Activated CD4-positive, CD25-positive, alpha-beta regulatory T cell treated with anti-CD3 and anti-CD28 coated beads, Interleukin-2, amount 50 U/mL, for 16 hours (primary cell): ENCODE measurements around the gene KCTD18.
A peak's percentile ranks its signal among the peaks of the same experiment; 100 is the strongest.

ENCODE experiments used
- DNase-seq: peaks from one replicate; pipeline ENCODE4 v3.0.0-alpha.2; 2020; ENCODE audit warnings: low read depth, low spot score

KCTD18 gene

DNA sequence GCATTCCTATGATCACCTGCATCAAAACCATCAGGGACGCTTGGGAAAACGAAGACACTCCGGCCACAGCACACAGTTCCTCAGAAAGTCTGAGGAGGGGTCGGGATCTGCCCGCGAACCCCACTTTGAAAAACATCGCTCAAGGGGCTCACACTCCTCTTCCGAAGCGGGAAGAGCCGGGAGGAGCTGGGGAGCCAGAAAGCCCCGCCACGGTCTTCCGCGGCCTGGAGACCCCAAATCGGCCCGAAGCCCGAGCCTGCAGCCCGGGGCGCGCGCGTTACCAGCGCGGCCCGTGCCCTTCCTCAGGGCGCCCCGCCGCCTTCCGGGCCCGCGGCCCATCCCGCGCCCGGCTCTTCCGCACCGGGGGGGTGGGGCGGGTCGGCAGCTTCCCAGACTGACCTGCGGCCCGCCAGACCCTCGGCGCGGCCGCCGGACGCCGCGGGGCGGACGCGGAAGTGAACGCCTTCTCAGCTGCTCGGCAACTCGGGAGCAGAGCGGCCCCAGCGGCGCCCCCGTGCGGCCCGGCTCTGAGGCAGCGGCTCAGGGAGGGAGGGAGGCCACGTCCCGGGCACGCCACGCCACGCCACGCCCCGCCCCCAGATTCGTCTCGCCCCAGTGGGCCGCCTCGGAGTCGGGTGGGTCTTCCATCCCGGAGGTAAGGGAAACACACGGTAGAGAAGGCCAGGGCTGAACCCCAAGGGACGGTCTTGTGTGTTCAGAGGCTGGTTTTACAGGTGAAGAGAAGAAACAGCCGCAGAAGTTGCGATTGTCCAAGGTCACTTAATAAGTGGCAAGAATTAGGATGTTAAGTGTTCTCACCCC, at the start of gene KCTD18:
Gene KCTD18, minus strand, starts transcription at position 457 of the 822 bp plus-strand sequence. CDS start 3,052 bp downstream, outside the sequence.
- DNase-seq, result peak; percentile 79

DNA sequence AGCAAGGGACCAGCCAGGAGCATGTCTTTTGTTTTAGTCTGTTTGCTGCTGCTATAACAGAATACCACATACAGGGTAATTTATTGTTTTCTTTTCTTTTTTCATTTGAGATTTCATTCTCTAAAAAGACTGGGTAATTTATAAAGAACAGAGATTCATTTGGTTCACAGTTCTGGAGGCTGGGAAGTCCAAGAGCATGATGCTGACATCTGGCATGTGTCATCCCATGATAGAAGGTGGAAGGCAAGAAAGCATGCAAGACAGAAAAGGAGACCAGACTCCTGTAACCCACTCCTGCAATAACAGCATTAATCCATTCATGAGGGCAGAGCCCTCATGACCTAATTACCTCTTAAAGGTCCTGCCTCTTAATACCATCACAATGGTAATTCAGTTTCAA, 30.9 kb upstream of the KCTD18 start:
- no peak for DNase-seq

DNA sequence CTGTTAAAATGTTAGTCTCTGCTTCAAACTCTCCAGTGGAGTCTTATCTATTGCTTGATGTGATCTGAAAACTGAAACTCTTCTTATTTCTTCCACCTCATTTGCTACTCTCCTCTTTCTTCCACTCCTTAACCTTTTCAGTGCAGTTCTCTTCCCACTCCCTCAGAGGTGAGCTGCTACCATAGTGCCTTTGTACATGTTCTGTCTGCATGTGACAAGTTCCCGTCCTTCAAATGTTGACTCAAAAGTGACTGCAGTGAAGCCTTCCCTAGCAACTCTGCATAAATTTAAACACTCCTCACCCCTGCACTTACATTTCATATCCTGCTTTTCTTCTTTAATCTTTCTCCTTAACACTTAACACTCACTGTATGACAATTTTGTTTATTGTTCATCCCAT, 28.3 kb upstream of the KCTD18 start:
- DNase-seq, result no peak

DNA sequence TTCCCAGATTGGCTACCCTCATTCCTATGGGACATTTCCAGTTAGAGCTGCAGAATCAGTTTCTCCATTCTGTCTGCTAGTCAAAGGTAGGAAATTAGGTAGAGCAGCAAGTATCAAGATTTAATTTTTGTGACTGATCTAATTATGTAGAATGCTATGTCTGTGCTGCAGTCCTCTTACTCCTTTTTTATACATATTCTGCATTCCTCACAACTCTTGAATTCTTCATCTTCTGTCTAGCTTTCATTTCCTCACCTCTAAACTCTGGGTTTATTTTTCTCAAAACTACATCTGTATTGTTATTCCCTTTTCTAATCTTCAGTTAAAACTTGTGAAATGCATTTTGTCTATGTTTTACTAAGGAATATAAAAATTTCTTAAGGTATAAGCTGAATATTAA, 24.7 kb upstream of the KCTD18 start:
- DNase-seq, result no peak

DNA sequence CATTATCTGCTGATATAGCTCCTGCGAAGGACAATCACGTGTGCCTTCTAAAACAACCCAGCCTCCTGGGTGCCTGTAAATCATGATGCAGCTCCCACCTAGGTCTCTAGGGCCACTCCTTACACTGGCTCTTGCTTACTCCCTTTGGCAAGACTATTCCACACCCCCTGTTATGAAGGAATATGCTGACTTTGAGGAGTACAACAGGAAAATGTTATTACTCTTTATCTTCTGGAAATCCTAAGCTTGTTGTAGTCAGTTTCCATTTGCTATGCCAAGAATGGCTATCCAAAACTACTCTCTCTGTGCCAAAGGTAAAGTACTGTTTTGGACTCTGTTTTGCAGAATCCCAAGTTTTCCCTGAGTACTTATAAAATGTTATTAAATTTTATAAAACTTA, 23.9 kb upstream of the KCTD18 start:
- no peak for DNase-seq

DNA sequence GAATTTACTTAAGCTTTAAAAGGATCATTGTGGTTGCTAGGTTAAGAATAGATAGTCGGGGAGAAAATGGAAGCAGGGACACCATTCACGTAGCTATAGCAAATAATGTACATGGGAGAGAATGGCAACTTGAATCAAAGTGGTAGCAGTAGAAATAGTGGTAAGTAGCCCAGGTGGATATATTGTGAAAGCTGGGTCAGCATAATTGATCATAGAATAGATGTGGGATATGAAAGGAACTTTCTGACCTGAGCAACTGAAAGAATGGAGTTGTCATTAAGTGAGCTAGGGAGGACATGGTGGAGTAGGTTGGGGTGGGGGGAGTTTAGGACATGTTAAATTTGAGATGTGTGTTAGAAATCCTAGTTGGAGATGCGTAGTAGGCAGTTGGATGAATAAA, 18.4 kb upstream of the KCTD18 start:
- DNase-seq, result no peak

DNA sequence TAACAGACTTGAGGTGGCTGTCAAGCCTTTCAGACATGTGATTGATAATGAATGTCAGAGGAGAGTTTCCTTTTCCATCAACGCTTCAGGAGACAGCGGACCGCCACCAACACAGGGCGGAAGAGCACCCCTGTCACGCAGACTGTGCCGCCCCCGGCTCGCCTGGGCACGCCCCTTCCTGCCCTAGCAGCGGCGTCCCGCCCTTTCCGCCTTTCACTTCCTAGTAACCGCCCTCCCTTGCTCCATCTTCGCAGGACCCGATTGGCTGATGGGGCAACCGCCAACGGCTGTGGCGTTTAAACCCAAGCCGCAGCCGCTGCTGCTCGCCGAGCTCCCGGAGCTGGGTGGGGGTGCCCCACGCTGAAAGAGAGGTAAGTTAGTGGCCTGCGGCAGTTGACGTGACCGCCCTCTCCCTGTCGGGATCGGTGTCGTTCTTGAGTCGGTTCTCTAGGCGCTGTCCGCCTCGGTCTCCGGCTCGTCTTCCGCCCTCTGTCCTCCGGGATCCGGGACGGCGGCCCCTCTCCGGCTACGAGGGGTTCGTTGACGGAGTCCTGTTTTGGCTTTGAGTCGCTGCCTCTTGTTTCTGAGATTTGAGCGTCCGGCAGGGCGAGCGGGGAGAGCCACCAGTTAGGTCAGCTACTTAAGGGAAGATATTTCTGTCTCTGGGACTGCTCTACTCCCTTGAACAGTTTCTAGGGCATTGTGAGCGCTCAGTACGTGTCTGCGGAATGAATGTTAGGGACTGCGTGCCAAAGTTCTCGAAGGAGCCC, 16.2 kb upstream of the KCTD18 start, which contains the start of gene SGO2:
Gene SGO2, plus strand, starts transcription at position 326 of the 770 bp plus-strand sequence. CDS start 6,769 bp downstream, outside the sequence.
- peak; percentile 92 for DNase-seq

DNA sequence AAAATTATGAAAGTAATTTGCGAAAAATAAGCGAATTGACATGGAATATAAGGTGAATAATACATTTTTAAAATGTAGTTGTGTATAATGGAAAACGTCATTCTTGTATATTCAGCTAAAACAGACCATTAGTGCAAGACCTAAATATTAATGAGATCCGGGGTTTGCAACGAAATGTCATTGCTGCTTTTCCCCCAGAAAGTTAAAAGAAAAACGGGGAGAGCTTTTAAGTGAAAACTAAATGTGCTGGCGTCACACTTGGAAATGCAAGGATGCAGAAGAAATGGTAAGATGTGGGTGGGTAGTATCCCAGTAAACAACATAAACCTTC, 15.6 kb upstream of the KCTD18 start:
- DNase-seq, result no peak

DNA sequence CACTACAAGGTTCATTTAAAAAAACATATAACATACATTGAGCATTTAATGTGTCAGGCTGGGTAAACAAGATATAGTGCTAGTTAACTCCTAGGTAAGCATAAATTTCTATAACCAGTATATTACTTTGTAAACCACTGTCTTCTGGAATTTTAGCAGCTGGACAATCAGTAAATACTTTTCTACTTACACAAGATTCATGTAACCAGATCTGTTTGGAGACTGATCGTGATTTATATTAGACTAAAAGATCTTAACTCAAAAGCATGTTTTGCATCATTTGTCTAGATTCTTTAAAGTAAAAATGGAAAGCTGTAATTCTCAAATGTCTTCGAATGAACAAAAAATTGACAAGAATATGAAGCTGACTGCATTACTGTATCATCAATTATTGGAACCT, 15.2 kb upstream of the KCTD18 start:
- DNase-seq, result no peak

DNA sequence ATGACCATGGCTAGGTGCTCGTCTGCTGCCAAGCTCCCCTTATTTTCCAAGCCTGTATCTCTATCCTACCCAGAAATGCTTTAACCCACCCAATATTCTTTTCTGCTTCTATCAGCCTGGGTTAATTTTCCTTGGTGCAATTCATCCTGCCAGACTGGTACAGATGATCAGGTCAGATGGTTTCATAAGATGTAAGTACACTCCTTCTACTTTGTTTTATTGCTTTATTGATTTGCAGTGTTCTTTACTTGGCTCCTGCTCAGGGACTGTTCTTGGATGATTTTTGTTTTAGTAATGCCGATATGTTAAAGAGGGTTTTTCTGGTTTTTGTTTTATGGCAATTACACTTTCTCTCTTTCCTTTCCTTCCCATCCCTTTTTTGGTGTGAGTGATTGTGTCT, 13.7 kb upstream of the KCTD18 start:
- no peak for DNase-seq

DNA sequence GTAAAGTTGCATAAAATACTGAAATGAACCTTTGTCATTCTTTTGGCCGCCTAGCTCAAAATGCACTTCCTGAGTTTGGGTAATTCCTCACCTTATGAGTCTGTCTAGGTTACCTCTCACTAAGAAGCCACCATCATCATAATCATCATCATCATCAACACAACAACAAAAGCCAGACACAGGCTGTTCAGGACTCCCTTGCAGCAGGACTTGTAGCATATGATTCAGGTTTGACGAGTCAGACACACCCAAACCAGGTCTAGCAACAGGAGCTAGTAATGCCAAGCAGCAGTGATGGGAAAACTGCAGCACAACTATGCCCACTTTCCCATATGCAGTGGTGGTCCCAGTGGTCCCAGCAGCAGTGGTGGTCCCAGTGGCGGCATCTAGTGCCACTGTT, 13.3 kb upstream of the KCTD18 start:
- no peak for DNase-seq

DNA sequence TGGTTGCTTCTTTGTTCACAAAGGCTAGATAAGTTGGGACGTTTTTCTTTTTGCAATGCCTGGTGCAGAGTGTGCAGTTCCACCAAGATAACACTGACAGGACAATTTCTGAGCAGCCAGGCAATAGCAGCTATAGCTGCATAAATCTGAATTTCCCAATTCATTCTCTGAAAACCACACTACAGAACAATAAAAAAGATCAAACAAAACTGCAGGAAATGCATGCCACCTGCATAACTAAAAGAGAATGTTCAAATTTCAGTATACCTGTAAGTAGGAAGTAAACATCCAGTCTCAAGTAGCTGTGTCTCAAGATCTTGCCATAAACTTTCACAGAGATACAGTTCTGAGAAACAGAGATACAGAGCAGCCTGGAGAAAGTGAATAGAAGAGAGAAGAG, 5.3 kb upstream of the KCTD18 start:
- DNase-seq, result no peak

DNA sequence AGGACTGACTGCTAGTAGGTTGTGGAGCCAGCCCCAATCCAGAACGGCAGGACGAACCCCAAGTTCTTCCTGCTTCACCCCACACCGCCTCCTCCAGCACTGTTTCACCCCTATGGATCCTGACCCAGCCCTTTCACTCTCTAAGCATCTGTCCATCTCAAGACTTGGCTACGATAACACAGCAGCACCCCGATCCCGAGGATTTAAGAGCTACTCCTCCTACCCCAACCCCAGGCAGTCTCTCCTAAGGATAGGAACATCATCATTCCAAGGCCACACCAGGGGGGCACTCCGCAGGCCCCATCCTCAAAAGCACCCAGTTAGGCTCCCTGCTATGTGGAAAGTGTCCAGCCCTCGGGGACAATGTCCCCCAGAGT, 645 bp downstream of the KCTD18 start:
- no peak for DNase-seq

DNA sequence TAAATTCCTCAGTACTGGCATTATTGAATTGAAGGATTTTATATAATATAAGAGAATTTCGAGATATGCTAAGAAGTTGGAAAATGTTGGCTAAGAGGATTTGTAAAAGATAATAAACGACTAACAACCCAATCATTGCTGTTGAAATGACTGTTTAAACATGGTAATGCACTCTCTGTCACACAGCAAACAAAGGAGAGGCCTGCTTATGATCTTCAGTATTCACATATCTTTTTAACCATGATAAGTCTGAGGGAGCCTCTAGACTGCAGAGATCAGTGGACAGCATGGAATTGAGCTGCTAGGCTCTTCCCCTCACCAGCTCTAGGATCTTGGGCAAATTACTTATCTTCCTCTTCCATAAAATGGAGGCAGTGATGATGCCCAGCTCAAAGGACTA, 2.7 kb downstream of the KCTD18 start:
- DNase-seq, result no peak

DNA sequence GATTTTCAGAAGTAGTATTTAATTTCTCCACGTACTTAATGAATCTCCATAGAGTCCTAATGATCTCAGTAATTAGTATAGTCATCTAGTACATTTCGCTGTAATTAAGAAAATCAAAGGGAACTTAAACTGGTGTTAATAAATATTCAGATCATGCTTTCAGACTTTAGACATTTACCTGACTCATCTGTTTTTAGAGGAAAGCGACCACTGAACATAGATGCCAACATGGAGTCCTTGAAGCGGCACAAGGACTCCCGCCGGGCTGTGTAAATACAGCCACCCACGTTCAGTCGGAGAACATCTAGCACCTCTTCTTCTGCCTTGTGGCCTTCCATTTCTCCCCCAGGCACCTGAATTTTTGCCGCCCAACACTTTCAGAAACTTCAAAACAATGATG, 3.2 kb downstream of the KCTD18 start:
- no peak for DNase-seq

DNA sequence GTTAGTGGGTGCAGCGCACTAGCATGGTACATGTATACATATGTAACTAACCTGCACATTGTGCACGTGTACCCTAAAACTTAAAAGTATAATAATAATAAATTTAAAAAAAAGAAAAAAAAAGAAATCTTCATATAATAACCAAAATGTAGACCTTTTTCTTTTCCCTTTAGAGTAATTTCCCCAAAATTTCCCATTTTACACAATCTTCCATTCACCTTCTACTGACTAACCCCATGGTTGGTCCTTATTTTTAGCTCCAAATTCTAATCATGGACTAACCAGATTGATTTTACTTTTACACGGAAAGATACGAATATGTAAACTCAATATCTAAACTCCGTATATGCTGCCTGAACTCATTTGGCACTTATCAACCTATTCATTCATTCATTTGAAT, 7.7 kb downstream of the KCTD18 start:
- no peak for DNase-seq

DNA sequence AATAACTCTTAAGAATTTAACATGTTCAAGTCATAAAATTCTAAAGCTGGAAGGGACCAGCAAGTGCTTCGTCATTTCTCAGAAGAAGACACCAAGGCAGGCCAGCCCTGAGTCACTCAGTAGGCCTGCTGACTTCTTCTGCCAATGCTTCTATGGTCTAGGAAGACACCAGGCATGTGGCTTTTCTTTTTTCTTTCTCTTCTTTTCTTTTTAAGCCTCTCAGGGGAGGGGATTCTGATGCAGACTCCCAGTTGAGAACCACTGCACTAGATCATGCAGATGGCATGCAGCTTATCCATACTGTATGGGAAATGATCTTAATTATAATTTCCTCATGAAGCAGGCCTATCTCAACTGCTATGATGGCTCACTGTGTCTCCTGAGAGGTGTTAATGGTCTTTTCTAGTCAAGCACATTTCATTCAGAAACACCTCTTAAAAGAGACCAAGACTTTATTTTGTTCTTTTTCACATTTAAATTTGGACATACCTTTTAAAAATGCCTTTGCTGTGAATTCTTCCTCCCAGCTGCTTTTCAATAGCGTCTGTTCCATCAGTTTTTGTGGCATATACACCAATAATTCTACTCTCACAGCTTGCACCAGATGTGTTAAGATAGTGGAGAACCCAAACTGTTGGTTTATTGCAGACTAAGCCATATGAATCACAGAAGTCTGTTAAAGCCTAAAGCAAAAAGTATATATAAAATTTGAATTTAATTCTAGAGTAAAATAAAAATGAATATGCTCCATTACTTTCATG, 11.3 kb downstream of the KCTD18 start:
- no peak for DNase-seq

DNA sequence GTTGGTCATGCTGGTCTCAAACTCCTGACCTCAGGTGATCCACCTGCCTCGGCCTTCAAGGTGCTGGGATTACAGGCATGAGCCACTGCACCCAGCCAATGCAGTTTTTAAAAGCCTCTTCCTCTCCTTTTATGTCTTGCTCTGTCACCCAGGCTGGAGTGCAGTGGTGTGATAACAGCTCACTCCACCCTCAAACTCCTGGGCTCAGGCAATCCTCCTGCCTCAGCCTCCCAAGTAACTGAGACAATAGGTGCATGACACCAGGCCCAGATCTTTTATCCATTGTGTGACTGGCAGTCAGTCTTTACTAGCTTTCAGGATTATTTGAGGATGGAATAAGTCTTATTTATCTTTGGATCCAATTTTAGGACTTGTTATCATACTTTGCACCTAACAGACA, 13.2 kb downstream of the KCTD18 start:
- DNase-seq, result no peak

DNA sequence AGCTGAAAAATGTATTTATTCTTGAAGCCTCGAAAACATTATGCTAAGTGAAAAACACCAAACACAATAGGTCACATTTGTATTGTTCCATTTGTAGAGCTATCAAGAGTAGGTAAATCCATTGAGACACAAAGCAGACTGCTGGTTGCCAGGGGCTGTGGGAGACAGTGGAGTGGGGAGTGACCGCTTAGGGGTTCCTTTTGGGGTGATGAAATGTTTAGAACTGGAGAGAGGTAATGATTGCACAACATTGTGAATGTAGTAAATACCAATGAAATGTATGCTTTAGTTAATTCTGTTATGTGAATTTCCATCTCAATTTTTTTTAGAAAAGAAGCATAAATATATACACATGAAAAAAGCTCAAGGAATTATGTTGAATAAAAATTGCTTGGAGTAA, 15.8 kb downstream of the KCTD18 start:
- DNase-seq, result no peak

DNA sequence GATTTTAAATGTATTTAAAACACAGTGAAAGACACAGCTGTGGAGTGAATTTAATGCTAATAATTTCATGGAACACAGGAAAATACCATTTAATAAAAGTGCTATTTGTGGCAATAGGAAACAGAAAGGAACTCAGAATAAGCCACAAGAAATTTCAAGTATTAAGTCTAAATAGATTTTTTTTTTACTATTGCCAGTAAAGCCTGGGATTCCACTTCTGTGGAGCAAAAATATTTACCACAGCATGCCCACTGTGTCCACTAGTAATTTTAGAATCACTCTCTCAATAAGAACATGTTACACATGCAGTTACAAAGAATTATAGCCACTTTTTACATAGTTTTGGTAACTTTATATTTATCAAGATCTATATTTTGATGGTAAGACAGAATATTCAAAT, 17.2 kb downstream of the KCTD18 start:
- no peak for DNase-seq

DNA sequence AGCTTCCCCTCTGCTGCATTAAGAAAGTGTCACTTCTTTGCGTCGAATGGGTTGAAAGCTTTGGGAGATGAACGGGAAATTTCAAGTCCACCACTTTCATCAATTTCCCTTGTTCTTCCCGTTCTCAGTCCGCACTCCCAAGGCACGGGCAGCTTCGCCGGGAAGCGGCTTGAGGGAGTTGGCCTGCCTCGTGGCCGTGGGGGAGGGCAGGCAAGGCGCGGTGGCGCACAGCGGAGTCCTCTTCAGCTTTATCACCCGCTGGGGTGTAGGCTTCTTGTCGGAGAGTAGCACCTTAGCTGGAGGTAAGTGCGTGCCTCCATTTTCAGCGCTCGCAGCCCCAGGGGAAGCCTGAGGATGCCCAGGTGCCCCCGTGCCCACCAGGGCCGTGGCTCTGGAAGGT, 19.9 kb downstream of the KCTD18 start:
- DNase-seq, result no peak

DNA sequence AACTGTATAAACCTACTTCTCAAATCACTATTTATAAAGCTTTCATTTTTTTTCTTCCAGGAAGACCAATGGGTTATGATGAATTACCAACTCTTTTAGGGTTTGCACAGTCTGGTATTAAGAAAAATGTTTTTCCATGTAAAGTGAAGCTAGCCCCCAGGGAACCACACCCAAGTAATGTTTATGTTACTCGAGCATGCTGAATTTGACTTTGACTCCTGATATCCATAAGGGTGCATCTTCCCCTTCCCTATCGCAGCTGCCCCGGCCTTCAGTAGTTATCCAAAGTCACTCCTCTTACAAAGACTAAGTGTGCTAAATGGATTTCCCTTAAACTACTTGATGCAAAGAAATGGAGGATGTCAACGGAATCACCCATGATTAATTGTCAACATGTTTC, 21.7 kb downstream of the KCTD18 start:
- no peak for DNase-seq
